ENCODE measurements around the gene CLN5.
"Not testable (repeated sequence)": the region's sequence is repeated elsewhere in the genome, so short reads cannot be mapped to it uniquely, and the experiment has no call there.

CLN5 gene

GRCh38 chr13:76991796-76992547 lies at the start of gene CLN5:
TSS of gene CLN5 (plus strand) at chr13:76992081. CDS start at chr13:76992099, 18 bp downstream.
- peak; percentile 87 to 94 (median 87) for DNase-seq (ENCODE audit: low read depth in 3 of 3)

DNA sequence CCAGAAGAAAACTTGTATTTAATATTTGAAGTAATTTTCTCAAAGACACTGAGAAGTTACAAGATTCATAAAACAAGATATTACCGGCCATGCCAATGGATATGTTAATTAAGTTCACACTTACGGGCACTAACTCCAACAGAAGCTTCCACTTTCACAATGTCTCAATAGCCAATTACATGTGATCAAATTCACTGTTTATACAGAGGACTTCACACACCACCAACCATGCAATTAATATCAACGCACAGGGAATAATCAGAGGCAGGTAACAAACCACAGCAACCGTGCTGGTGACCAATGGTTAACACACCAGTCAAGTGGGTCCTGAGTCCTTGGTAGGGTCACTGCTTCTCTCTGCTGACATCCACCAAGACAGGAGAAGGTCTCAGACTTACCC lies 49.5 kb upstream of the CLN5 start:
- DNase-seq (ENCODE audit: low read depth in 3 of 3) = no peak

DNA sequence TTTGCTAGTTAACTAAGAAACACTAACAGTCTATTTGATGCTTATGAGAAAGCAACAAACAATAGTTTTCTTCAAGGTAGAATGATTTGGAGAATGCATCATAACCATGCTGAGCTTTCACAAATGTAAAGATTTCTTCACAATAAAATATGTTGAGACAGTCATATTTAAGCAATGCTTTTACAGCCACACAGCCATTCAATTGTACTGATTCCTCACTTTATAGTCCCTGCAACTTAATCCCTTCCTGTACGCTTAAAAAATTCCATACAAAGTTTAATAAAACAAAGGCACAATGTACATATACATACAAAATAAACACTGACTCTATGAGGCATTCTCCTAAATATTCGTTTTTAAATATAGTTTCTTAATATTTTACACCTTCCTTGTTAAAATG lies 48.2 kb upstream of the CLN5 start:
- no peak for DNase-seq (ENCODE audit: low read depth in 3 of 3)

DNA sequence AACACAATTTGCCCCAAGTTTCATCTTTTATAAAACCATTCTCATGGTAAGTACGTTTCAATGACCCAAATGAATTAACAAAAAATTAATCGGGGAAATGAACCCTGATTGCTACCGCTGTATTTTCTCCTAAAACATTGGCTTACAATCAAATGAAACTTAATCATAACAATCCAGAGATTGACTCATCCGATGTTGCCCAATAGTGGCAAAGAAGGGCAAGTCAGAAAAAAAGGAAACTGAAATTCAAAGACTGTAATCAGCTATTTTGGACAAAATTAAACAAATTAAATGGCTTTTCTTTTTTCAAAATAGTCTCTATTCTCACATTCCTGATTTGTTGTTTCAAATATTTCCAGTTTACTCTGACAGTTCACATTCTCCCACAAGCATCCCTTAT lies 47.4 kb upstream of the CLN5 start:
- DNase-seq (ENCODE audit: low read depth in 3 of 3) = no peak

DNA sequence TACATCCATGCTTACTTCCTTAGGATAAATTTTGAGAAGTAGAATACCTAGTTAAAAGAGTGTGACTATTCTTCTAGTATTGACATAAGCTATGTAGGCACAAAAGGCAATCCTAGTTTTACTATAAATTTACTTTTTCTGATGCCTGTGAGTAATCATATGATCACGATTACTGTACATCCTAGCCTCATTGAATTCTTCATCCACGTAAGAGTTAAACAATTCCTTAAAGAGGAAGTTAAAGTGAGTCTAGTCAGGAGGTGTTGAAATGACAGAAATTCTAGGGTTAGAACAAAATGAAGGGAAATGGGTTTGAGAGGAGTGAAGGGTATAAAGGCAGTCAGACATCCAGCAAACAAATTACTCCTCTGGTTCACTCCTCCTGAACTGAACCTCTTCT lies 43.7 kb upstream of the CLN5 start, which contains the start of gene ACOD1:
Gene ACOD1 (plus strand): TSS at position 363 of the 400 bp plus-strand sequence. CDS start 48 bp downstream, outside the sequence.
- DNase-seq (ENCODE audit: low read depth in 3 of 3) = no peak

GRCh38 chr13:76950101-76950500 lies 41.8 kb upstream of the CLN5 start:
- DNase-seq (ENCODE audit: low read depth in 3 of 3) = no peak

GRCh38 chr13:76953968-76954367 lies 37.9 kb upstream of the CLN5 start:
- DNase-seq (ENCODE audit: low read depth in 3 of 3) = no peak

DNA sequence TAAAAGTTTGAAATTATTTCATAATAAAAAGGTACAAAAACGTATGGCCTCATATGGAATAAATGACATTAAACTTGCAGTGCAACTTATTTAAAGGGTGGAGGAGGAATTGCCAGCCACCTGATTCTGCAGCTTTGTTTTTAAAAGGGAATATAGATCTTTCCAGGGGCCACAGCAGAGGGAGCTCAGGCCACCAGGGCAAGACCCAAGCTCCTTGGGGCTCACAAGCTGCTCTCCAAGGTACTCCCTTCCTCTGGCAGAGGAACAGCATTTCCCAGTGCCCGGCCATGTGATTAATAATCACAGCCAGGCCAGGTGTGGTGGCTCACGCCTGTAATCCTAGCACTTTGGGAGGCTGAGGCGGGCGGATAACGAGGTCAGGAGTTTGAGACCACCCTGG lies 37.3 kb upstream of the CLN5 start:
- no peak for DNase-seq (ENCODE audit: low read depth in 3 of 3)

- no peak for DNase-seq (ENCODE audit: low read depth in 3 of 3)
Measured at GRCh38 chr13:76955193-76955592, 36.7 kb upstream of the CLN5 start.

DNA sequence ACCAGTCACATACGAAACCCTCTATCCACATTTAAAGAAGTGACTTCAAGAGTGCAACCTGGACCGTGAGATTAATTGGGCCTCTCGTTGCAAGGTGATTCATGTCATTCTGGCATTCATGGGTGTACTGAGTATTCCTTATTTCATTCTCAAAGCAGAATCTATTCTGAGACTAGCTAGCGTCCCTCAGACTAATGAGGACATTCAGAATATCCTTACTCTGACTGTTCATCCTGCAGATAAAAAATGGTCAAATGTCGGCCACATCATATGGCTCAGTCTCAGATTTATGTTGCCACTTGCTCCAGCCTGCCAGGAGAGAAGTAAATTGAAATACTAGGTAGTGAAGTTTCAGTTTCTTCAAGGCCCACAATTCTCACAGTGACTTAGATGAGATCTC lies 36.2 kb upstream of the CLN5 start:
- no peak for DNase-seq (ENCODE audit: low read depth in 3 of 3)

DNA sequence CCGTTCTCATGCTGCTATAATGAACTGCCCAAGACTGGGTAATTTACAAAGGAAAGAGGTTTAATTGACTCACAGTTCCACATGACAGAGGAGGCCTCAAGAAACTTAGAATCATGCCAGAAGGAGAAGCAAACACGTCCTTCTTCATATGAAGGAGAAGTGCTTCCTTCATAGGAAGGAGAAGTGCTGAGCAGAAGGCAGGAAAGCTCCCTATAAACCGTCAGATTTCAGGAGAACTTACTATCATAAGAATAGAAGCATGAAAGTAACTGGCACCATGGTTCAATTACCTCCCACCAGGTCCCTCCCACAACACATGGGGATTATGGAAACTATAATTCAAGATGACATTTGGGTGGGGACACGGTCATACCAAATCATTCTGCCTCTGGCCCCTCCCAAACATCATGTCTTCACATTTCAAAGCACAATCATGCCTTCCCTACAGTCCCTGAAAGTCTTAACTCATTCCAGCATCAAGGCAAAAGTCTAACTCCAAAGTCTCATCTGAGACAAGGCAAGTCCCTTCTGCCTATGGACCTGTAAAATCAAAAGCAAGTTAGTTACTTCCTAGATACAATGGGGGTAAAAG lies 32.9 kb upstream of the CLN5 start:
- no peak for DNase-seq (ENCODE audit: low read depth in 3 of 3)

DNA sequence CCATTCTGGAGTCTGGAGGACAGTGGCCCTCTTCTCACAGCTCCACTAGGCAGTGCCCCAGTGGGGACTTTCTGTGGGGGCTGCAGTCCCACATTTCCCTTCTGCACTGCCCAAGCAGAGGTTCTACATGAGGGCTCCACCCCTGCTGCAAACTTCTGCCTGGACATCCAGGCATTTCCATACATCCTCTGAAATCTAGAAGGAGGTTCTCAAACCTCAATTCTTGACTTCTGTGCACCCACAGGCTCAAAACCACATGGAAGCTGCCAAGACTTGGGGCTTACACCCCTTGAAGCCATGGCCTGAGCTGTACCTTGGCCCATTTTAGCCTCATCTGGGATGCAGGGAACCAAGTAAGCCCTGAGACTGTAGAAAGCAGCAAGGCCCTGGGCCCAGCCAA lies 32.1 kb upstream of the CLN5 start:
- DNase-seq (ENCODE audit: low read depth in 3 of 3) = not testable (repeated sequence)

GRCh38 chr13:76965759-76966421 lies 26.0 kb upstream of the CLN5 start:
- no peak for DNase-seq (ENCODE audit: low read depth in 3 of 3)

DNA sequence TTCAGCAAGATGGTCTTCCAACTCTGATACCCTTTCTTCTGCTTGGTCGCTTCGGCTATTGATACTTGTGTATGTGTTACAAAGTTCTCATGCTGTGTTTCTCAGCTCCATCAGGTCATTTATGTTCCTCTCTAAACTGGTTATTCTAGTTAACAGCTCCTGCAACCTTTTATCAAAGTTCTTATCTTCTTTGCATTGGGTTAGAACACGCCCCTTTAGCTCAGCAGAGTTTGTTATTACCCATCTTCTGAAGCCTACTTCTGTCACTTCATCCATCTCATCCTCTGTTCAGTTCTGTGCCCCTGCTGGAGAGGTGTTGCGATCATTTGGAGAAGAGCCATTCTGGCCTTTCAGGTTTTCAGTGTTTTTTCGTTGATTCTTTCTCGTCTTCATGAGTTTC lies 24.9 kb upstream of the CLN5 start:
- DNase-seq (ENCODE audit: low read depth in 3 of 3) = no peak

DNA sequence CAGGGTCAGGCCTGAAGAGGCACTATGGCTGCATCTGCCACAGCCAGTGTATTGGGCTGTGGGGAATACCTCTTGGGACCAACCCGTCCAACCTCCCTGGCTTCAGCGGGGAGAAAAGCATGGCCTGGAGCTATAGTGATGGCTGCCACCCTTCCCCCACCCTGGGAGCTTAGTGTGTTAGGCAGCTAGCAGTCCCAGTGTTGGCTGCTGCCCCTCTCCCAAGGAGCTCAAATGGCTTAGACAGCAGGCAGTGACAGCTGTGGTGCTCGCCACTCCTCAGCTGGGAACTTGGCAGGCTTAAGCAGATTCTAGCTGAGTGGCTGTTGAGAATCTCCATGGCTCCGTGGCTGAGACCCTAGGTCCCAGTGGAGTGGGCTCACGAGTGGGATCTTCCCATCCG lies 23.8 kb upstream of the CLN5 start:
- no peak for DNase-seq (ENCODE audit: low read depth in 3 of 3)

DNA sequence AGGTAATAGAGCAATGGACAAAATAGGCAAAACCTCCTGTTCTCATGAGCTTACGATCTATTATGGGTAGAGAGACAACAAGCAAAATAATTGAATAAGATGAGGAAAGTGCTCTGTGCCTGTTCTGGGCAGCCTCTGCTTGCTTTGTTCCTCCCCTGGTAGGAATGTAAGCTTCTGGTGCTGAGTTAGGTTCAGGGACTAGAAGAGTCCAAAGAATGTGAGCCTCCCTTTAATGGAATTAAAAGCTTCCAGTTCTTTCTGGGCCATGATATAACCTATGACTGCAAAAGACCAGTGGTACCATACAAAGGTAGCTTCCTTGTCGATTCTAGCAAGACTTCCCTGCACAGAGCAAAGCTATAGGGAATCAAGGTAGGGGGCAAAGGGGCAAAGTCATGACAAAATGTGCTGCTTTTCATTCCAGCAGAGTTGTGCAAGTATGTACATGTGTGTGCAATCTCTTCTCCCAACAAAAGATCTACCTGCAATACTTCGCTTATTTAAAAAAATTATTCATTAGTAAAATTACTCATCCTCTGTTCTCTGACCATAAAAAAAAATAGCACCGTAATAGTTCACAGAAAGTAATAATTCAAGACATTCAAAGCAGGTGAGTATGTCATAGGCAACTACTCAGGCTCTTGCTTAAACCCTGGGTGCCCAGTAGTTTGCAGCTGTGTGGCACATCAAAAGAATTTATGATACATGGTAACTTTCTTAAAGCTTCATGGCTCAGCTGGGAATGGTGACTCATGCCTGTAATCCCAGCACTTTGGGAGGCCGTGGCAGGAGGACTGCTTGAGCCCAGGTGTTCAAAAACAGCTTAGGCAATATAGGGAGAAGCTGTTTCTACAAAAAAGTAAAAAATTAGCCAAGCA lies 22.2 kb upstream of the CLN5 start:
- DNase-seq (ENCODE audit: low read depth in 3 of 3) = no peak

- DNase-seq (ENCODE audit: low read depth in 3 of 3) = no peak
Measured at GRCh38 chr13:76971215-76971614, 20.7 kb upstream of the CLN5 start.

DNA sequence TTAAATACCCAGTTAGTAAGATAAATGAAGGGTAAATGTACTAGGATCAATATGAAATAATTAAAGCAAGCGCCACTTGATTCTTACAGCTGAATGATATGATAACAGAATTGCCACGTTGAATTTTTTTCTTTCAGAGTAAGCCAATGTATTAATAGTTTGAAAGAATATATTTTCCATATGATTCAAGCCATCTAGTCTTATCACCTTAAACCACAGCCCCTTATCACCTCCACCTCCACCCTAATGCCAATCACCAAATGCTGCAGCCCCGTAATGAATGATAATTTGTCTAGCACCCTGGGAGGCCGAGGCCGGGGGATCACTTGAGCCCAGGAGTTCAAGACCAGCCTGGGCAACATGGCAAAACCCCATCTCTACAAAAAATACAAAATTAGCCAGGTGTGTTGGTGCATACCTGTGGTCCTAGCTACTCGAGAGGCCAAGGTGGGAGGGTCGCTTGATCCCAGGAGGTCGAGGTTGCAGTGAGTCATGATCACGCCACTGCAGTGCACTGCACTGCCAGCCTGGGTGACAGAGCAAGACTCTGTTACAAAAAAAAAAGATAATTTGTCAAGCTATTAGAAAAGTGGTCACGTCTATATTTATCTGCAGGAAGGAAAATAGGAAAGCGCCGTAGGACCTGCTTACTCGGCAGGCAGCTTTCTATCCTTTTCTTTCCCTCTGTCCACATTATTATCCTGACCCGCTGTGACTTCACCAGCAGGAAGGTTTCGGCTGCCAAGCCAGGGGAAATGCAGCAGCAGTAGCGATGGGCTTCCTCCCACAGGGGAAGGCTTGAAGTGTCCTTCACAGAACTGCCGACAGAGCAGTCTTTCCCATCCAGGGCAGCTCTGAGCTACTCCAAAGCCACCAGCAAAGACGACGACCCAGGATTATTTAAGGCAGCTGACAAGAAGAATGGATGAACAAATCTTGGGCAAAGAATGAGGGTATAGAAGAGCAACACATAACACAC lies 19.7 kb upstream of the CLN5 start:
- no peak for DNase-seq (ENCODE audit: low read depth in 3 of 3)

DNA sequence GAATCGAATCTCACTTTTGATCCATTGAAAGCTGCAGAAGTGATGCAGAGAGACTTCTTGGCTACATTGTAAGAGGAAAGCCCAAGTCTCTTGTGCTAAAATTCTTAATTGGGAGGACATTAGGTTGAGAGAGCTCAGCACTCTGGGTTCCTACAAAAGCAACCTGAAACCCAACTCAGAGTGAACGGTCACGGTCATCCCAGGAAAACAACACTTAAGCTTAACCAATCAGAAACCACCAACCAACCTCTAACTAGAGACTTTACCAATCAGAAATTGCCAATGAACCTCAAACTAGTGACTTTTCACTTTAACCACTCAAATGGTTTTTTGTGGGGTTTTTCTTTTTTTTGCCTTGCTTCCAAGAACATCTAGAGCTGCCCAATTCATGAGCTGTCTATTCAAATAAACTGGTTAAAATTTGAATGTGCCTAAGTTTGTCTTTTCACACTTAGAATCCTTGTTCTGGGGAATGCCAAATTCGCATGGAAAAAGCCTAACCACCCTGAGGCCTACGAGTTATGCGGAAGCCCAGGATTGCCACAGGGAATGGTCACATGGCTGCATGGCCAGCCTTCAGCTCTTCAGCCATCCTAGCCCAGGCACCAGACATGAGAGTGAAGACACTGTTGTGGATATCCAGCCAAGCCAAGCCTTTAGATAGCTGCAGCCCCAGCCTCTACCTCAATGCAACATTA lies 17.8 kb upstream of the CLN5 start:
- no peak for DNase-seq (ENCODE audit: low read depth in 3 of 3)

DNA sequence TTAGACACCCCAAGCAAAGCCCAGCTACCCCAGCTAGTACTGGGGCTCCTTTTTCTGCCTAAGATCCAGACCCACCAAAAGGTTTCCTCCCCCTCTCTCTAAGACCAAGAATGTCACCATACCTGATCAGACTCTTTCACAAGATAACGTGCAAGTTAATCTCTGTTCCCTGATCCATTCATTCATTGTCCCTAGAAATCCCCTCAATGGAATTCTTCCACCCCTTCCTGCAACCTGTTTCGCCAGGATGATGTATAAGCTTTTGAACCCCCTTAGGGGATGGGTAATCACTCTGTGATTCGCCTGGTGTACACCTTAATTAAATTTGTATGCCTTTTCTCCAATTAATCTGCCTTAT lies 17.3 kb upstream of the CLN5 start:
- DNase-seq (ENCODE audit: low read depth in 3 of 3) = no peak
